Measurements from ENCODE around the gene CDCA3. TPM values are rescaled to one million over a fixed set of nuclear protein-coding genes. Genes with fewer than 3 reads are reported as not detected.

The CDCA3 gene
- polyA plus RNA-seq, 1 experiment, result 57.1 TPM

DNA sequence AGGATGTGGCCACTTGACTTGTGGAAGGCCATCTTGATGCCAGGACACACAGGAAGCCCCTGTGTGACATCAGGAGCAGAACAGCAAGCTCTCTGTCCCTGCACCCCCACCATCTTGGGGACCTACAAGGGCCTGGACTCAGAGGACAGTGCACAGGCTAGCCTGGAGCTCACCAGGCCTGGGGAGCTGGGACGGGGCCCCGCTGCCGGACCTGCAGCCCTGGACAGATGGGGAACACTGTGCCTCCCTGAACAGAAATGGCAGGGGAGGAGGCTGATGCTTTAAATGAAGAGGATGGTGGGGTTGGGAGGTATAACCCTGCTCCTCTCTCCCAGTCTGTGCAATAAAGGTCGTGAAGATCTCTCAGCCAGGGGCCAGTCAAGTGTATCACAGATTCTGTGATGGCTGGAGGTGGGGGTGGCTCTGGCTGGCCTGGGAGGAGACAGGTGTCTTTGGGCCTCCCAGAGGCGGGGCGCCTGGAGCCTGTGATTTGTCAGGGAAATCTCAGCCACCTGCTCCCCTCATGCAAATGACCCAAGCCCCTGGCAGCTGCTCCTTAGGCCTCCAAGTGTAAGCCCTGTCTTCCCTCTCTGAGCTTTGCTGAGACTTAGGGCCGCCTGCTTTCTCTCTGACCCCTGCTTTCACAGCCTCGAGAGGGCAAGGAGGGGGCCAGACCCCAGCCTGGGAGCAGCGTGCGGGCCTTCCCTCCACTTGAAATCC is 11.4 kb downstream of the CDCA3 start:
- Histone ChIP-seq H3K27me3 (ENCODE audit: control insufficient read depth, insufficient read depth, low read length) (no peaks in the 10 kb centered on the region), H3K36me3 (ENCODE audit: control insufficient read depth, insufficient read depth, low read length) (peaks cover 45% of the 10 kb centered on the region), H3K4me3 (ENCODE audit: low read depth, low read length) (no peak overlapping the region)
- TF ChIP-seq, protein P1, sequence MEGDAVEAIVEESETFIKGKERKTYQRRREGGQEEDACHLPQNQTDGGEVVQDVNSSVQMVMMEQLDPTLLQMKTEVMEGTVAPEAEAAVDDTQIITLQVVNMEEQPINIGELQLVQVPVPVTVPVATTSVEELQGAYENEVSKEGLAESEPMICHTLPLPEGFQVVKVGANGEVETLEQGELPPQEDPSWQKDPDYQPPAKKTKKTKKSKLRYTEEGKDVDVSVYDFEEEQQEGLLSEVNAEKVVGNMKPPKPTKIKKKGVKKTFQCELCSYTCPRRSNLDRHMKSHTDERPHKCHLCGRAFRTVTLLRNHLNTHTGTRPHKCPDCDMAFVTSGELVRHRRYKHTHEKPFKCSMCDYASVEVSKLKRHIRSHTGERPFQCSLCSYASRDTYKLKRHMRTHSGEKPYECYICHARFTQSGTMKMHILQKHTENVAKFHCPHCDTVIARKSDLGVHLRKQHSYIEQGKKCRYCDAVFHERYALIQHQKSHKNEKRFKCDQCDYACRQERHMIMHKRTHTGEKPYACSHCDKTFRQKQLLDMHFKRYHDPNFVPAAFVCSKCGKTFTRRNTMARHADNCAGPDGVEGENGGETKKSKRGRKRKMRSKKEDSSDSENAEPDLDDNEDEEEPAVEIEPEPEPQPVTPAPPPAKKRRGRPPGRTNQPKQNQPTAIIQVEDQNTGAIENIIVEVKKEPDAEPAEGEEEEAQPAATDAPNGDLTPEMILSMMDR (IDR thresholded peaks at IDR 0.05; ENCODE audit: insufficient read depth, low read depth, low read length), result no peak
- DNase-seq (ENCODE audit: low read depth), result no peak
- ChIA-PET CTCF (interaction anchor here (1.1 to 9.8 kb wide), 6 partner anchors 9 to 32 kb away, joined by 4 to 111 read pairs (median 5); partner anchors contain the start of genes CDCA3 and USP5), POLR2A (interaction anchor here (0.5 to 0.7 kb wide), 2 partner anchors 8 to 12 kb away, joined by 3 to 4 read pairs; partner anchors contain the start of gene CDCA3)

DNA sequence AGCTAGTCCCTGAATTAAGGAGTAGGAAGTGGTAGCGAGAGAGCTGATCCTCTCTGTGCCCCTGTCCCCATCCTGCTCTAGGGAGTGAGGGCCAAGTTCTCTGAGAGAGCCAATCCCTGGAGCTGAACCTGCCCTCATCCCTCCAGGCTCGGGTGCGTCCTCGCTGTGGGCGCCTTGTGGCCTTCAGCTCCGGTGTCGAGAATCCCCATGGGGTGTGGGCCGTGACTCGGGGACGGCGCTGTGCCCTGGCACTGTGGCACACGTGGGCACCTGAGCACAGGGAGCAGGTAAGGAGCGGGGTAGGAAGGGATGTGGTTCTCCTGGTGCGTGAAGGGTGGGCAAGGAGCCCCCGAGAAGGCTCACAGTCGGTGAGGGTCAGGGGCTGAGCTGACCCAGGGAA is 12.2 kb downstream of the CDCA3 start:
- Histone ChIP-seq H3K27me3 (ENCODE audit: control insufficient read depth, insufficient read depth, low read length) (no peaks in the 10 kb centered on the region), H3K4me3 (ENCODE audit: low read depth, low read length) (no peak overlapping the region), H3K36me3 (ENCODE audit: control insufficient read depth, insufficient read depth, low read length) (peaks cover 42% of the 10 kb centered on the region)
- CTCF ChIA-PET, result interaction anchor here (1.3 to 9.8 kb wide), 3 partner anchors 9 to 10 kb away, joined by 4 to 111 read pairs (median 6); partner anchors contain the start of genes CDCA3 and USP5
- TF ChIP-seq, protein P1 (IDR thresholded peaks at IDR 0.05; ENCODE audit: insufficient read depth, low read depth, low read length), result no peak
- POLR2A ChIA-PET, result interaction anchor here (0.5 kb wide), 1 partner anchor 13 kb away, joined by 4 read pairs; the partner anchor contains the start of gene CDCA3
- DNase-seq (ENCODE audit: low read depth), result no peak

DNA sequence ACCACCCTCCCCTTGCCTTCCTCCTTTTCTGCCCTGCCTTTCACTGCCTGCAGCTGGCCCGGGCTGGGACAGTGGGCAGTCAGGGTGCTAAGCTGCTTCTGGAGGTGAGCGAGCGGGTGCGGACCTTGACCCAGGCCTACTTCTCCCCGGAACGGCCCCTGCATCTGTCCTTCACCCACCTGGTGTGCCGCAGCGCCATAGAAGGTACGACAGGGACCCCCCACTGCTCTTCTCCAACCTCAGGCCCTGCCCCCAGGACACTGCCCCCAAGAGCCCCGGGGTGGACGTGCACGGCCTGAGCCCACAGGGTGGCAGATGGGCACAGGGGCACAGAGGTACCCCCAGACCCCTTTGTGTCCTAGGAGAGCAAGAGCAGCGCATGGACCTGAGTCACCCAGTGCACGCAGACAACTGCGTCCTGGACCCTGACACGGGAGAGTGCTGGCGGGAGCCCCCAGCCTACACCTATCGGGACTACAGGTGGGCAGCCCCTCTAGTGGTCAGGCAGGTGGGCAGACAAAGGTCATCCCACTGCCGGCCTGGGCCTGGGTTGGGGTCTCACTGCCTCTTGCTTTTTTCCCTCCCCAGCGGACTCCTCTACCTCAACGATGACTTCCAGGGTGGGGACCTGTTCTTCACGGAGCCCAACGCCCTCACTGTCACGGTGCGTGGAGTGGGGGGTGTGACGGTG is 13.6 kb downstream of the CDCA3 start:
- ChIA-PET CTCF (interaction anchor here (1.9 to 9.8 kb wide), 3 partner anchors 11 to 84 kb away, joined by 8 to 111 read pairs (median 32); partner anchors contain the start of genes CDCA3, MLF2 and USP5), POLR2A (no interaction called here)
- H3K27me3 ChIP-seq (ENCODE audit: control insufficient read depth, insufficient read depth, low read length), result no peaks in the 10 kb centered on the region
- TF ChIP-seq, protein P1 (IDR thresholded peaks at IDR 0.05; ENCODE audit: insufficient read depth, low read depth, low read length), result no peak
- H3K4me3 ChIP-seq (ENCODE audit: low read depth, low read length), result no peak overlapping the region
- H3K36me3 ChIP-seq (ENCODE audit: control insufficient read depth, insufficient read depth, low read length), result peaks cover 37% of the 10 kb centered on the region
- DNase-seq (ENCODE audit: low read depth), result no peak

DNA sequence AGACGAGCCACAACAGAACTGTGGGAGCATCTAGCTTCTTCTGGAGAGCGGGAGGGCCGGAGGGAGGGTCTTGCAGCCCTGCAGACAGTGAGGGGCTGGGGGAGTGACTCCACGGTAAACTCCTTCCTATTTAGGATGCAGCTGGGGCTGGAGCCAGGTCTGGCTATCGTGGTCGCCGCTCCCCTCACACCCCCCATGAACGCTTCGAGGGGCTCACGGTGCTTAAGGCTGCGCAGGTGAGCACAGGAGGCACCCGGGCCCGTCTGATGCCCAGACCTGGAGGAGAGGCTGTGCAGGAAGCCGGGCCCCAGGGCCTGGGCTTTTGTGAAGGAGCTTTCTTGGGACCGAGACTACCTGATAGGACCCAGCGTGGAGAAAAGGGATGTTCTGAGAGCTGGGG is 14.2 kb downstream of the CDCA3 start:
- TF ChIP-seq, protein P1 (IDR thresholded peaks at IDR 0.05; ENCODE audit: insufficient read depth, low read depth, low read length), result no peak
- H3K4me3 ChIP-seq (ENCODE audit: low read depth, low read length), result no peak overlapping the region
- H3K27me3 ChIP-seq (ENCODE audit: control insufficient read depth, insufficient read depth, low read length), result no peaks in the 10 kb centered on the region
- ChIA-PET CTCF (interaction anchor here (1.9 to 9.8 kb wide), 3 partner anchors 12 to 84 kb away, joined by 8 to 111 read pairs (median 32); partner anchors contain the start of genes CDCA3, MLF2 and USP5), POLR2A (no interaction called here)
- H3K36me3 ChIP-seq (ENCODE audit: control insufficient read depth, insufficient read depth, low read length), result peaks cover 40% of the 10 kb centered on the region
- DNase-seq (ENCODE audit: low read depth), result no peak

DNA sequence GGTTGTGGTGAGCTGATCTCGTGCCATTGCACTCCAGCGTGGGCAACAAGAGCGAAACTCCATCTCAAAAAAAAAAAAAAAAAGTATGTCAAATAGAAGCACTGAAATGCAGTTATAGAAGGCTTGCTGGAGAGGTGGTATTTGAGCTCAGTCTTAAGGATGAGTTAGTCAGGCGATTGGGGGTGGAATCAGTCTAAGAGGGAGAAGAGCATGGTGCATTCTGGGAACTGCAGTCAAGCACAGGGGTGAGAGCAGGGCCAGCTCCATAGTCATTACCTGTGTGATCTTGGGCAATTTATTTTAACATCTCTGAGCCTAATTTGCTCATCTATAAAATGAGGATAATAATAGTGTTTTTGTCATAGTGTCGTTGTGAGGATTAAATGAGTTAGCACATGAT is 16.2 kb downstream of the CDCA3 start:
- CTCF ChIA-PET, result interaction anchor here (1.4 to 9.8 kb wide), 5 partner anchors 9 to 82 kb away, joined by 3 to 111 read pairs (median 6); partner anchors contain the start of genes CDCA3, MLF2 and USP5
- Histone ChIP-seq H3K36me3 (ENCODE audit: control insufficient read depth, insufficient read depth, low read length) (peaks cover 47% of the 10 kb centered on the region), H3K27me3 (ENCODE audit: control insufficient read depth, insufficient read depth, low read length) (no peaks in the 10 kb centered on the region), H3K4me3 (ENCODE audit: low read depth, low read length) (no peak overlapping the region)
- TF ChIP-seq, protein P1 (IDR thresholded peaks at IDR 0.05; ENCODE audit: insufficient read depth, low read depth, low read length), result no peak
- no peak for DNase-seq (ENCODE audit: low read depth)
- POLR2A ChIA-PET, result no interaction called here

Measured in BJ (cell line).